A549 (cell line): ENCODE results near the gene CAMTA1.

Experiments used
- HDAC2 ChIP-seq: fragments of 200-600 bp; sonication (generic); IDR thresholded peaks from 2 replicates; pipeline ENCODE4 v1.6.1; 2016
- MAZ ChIP-seq: fragments of 150-350 bp; IDR thresholded peaks from 2 replicates; pipeline ENCODE4 v1.6.1; 2014; ENCODE audit warnings: antibody characterized with exemption, low read depth, low read length, borderline replicate concordance
- TF ChIP-seq, protein P1 (sequence below): IDR thresholded peaks from 2 replicates; pipeline ENCODE4 v1.6.1; 2012
- TF ChIP-seq, protein P2 (sequence below): fragments of >200 bp; sonication (Bioruptor Twin); formaldehyde crosslinking; IDR thresholded peaks from 3 replicates; pipeline ENCODE4 v1.5.1; 2016

DNA sequence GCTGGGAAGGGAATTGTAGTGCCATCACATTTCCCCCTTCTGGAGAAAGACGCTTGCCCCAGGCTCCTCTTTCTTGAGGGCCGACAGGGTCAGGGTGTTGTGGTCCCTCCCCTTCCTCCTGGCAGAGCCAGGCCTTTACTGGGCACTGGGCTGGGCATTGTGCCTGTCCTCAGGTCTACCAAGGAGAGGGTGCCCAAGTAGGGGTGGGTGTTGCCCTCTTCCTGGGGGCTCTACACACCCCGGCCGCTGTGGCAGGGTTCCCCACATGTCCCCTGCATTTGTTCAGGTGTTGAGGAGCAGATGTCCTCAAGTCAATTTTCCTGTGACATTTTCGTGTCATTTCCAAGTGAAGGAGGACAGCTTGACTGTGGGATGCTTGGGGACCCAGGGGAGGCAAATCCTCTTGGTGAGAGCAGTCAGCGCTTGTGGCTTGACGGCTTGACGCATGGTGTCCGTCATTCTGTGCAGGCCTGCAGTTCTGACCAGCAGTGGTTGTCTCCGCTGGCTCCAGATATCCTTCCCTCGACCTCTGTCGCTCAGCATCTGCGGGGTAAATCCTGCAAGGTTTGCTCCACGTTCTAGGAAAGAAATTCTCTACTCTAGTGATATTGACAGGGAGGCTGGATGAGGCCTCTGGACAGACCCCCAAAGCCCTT lies 804.0 kb downstream of the CAMTA1 start:
- TF ChIP-seq HDAC2 (no peak), MAZ (no peak)
- TF ChIP-seq, protein P1, sequence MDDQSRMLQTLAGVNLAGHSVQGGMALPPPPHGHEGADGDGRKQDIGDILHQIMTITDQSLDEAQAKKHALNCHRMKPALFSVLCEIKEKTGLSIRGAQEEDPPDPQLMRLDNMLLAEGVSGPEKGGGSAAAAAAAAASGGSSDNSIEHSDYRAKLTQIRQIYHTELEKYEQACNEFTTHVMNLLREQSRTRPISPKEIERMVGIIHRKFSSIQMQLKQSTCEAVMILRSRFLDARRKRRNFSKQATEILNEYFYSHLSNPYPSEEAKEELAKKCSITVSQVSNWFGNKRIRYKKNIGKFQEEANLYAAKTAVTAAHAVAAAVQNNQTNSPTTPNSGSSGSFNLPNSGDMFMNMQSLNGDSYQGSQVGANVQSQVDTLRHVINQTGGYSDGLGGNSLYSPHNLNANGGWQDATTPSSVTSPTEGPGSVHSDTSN = no peak
- TF ChIP-seq, protein P2, sequence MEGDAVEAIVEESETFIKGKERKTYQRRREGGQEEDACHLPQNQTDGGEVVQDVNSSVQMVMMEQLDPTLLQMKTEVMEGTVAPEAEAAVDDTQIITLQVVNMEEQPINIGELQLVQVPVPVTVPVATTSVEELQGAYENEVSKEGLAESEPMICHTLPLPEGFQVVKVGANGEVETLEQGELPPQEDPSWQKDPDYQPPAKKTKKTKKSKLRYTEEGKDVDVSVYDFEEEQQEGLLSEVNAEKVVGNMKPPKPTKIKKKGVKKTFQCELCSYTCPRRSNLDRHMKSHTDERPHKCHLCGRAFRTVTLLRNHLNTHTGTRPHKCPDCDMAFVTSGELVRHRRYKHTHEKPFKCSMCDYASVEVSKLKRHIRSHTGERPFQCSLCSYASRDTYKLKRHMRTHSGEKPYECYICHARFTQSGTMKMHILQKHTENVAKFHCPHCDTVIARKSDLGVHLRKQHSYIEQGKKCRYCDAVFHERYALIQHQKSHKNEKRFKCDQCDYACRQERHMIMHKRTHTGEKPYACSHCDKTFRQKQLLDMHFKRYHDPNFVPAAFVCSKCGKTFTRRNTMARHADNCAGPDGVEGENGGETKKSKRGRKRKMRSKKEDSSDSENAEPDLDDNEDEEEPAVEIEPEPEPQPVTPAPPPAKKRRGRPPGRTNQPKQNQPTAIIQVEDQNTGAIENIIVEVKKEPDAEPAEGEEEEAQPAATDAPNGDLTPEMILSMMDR = no peak
